HG02938 (cell line): ENCODE measurements around the gene GRID2.
"Not testable (repeated sequence)": the region's sequence is repeated elsewhere in the genome, so short reads cannot be mapped to it uniquely, and the experiment has no call there.

Source experiments
- ATAC-seq: cut with Tn5 transposase; IDR thresholded peaks from one replicate; pipeline ENCODE4 v1.9.1; 2021; ENCODE audit warnings: mild to moderate bottlenecking, moderate library complexity; ENCODE audit not compliant: unreplicated experiment

GRID2 gene

GRCh38 chr4:92305148-92305877 is 1.5 kb downstream of the GRID2 start:
- no peak for ATAC-seq

DNA sequence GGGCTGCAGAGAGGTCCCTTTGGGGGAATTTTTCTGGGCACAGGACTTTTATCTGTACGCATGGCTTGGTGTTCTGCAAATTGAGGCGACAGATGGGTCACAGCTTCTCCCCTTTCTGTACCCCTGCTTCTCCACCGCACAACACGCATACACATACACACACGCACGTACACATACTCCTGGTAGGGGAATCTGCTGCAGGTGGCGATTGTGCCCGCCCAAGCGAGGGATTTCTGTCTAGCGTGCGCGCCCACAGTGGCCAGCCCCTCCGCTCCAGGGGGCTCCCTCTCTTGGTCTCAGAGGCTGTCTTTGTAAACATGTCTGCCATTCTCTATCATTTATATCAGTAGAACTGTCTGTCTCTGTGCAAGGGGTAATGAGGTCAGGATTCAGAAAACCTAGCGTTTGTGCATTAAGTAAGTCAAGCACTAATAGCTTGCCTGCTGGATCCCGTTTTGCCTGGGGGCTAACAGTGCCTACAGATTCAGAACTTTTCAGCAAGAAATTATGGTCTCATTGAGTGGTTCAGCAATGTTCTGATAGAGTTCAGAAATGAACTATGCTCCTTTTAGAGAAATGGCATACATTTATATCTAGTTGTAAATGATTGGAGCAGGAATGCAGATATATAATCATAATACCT is 2.2 kb downstream of the GRID2 start:
- ATAC-seq, result no peak

- ATAC-seq, result no peak
Observed at GRCh38 chr4:92307181-92307580, 3.4 kb downstream of the GRID2 start.

DNA sequence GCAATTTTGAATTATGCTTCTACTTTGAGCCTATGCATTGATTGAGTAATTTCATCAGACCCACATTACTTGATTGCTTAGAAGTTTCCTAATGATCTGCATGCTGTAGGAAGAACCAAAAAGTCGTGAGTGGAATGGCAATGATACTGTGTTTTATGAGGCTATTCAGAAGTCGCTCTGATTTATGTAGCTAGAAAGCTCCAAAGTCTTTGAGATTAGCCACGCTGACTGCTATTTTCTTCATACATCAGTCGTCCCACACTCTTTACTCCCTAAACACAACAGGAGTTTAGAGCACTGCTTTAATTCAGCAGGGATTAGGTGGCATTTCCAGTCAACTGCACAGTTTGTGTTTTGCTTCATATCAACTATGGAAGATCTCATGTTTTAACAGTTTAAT is 4.1 kb downstream of the GRID2 start:
- no peak for ATAC-seq

DNA sequence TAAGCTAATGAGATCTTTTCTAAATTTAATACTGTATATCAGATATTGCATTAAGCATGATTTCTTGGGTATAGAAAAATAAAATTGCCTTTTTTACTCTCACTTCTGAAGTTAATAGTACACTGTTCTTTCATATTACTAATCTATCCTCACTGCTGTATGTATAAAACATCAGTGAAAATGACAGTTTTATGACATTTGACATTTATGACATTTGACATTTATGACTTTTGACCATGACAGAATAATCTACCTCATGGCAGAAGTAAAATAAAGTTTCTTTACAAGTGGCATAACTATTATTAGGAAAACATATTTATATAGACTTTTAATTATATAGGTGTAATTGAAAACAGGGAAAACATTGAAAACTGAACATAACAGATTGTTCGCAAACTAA is 13.3 kb downstream of the GRID2 start:
- no peak for ATAC-seq

GRCh38 chr4:92328095-92328494 is 24.3 kb downstream of the GRID2 start:
- ATAC-seq, result no peak

DNA sequence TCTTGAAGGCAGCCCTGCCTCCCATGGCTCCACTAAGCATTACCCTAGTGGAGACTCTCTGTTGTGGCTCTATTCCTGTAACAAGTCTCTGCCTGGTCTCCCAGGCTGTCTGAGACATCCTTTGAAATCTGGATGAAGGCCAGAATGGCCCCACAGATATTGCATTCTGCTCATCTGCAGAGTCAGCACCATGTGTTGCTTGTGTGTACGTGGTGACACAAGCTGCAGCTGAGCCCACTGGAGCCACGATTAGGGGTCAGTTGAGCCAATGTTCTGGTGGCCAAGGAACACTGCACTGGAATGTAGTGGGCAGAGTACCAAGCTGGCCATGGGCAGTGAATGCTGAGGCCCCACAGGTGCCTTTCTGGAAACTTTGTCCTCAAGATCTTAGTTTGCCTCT is 29.2 kb downstream of the GRID2 start:
- no peak for ATAC-seq

GRCh38 chr4:92334716-92335350 is 31.1 kb downstream of the GRID2 start:
- no peak for ATAC-seq

DNA sequence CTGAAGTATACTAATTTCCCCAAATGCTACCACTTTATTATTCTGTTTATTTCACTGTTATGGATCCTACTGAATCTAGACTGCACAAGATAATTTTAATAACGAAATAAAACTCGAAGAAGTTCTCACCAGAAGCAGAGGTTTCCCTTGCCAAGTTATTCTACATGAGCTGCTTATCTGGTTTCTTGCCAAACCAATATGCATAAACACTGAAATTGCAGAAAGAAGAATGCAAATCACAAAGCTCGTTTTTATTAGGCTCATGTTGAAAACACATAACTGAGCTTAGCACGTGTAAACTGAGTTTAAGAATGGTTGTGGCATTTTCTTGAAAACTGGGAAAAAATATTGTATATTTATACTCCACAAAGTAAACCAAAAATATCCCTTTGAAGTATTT is 35.9 kb downstream of the GRID2 start:
- no peak for ATAC-seq

DNA sequence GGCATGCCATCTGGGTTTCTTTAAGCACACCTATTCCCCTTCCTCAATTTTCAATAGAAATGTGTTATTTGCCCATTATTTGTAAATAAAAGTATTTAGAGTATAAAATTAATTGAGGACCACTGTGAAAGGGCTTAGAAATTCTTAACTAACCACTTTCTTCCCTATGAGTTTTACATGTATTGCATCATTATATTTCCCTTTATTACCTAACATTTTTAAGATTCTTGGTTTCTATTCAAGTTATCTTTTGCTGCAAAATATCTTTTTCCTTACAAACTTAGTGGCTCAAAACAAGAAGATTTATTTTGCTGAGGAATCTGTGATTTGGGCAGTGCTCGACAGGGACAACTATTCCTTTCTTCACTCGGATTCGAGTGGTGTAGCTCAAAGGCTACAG is 40.5 kb downstream of the GRID2 start:
- ATAC-seq, result no peak

DNA sequence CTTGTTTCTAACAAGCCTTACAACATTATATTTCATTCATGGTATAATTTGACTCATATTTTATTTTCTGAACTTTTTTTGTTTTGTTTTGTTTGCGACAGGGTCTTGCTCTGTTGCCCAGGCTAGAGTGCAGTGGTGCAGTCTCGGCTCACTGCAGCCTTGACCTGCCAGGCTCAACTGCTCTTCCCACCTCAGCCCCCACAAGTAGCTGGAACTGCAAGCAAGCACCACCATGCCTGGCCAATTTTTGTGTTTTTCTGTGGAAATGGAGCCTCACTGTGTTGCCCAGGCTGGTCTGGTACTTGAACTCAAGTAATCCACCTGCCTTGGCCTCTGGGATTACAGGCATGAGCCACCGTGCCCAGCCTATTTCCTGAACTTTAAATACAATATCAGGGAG is 42.5 kb downstream of the GRID2 start:
- no peak for ATAC-seq

DNA sequence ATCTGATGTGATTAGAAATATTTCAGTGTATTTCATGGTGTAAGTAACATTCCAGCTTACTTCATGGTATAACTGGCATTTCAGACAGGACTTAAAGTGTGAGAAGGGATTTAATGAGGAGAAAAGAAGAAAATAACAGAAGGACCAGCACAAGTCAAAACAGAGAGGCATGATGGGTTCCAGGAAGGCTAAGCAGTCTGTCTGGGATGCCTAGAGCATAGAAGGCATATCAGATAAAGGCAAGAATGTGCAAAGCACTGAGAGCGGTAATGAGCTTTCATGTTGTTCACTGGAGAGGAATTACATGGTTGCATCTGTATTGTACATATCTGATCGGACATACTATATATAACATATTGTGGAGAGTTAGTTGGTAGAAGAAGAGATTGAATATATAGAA is 54.2 kb downstream of the GRID2 start:
- no peak for ATAC-seq

DNA sequence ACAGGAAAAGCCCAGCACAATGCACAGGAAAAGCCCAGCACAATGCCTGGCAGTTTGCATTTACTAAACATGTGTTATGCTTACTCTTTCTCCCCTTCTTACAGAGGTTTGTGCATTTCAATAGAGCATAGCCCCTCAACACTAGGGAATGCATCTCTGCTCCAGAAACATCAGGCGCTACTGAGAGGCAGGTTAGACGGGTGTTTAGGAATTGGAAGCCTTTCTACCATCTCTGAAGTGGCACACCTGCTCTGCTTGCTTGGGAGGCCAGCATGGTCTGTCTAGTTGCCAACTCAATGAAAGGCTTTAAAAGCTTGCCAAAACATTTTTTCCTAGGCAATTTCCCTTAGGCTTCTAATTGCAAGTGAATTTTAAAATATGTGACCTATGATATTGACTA is 55.7 kb downstream of the GRID2 start:
- no peak for ATAC-seq

- ATAC-seq, result no peak
Observed at GRCh38 chr4:92362028-92362427, 58.3 kb downstream of the GRID2 start.

GRCh38 chr4:92368653-92369052 is 64.9 kb downstream of the GRID2 start:
- no peak for ATAC-seq

DNA sequence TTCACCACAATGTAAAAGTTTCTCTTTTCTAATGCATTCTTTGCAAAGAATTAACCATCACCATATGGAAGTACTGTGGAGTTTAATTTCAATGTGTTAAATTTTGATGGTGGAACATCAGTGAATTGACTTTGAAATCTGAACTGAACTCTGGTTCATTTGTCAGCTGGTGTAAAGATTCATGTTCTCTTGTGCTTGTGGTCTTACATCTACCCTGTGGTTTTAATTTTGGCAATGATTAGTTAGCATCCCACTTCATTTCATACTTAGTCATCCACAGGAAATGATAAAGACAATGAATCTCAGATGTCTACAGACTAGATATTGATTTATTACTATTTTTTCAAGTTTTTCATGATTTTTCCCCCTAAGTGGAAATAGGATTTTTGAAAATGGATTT is 77.8 kb downstream of the GRID2 start:
- no peak for ATAC-seq

GRCh38 chr4:92382128-92382527 is 78.4 kb downstream of the GRID2 start:
- ATAC-seq, result no peak

DNA sequence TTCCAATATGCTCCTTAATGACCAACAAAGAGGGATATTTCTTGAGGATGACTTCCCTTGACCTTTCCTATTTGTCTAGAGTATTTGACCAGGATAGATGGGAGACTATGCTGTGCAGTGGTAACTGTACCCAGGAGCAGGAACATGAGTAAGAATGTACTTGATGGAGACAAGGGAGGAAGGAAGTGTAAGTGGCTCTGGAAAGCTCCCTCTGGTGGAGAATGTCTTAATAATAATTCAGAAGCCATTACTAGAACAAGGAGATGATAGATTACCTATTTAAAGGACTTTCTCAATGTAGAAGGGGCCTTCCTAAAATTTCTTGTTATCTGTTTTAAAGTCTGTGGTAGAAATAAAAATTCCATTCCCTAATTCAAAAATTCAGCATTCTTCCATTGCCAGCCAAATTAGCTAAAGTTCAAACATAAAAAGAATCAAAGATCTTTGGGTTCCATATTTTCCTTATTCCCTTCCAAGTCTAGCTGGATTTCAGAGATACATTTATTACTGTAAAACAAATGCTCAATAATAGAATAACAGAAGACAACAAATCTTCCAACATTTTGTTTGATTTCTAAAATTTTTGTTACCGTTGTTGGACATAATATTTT is 83.8 kb downstream of the GRID2 start:
- peak; percentile 73 for ATAC-seq

GRCh38 chr4:92399032-92399431 is 95.3 kb downstream of the GRID2 start:
- ATAC-seq, result no peak

- not testable (repeated sequence) for ATAC-seq
Observed at GRCh38 chr4:92403525-92403924, 99.8 kb downstream of the GRID2 start.

GRCh38 chr4:92406488-92406887 is 102.7 kb downstream of the GRID2 start:
- ATAC-seq, result no peak

GRCh38 chr4:92421920-92422319 is 118.2 kb downstream of the GRID2 start:
- ATAC-seq, result no peak
